ENCODE measurements around the gene ACLY. TPM values are rescaled to one million over a fixed set of nuclear protein-coding genes. Genes with fewer than 3 reads are reported as not detected.
A peak's percentile ranks its signal among the peaks of the same experiment; 100 is the strongest.

The ACLY gene
- total and polyA plus RNA-seq, 2 experiments from 2014 or later, result 119 to 439 TPM

GRCh38 chr17:41957869-41958439 lies 39.2 kb upstream of the ACLY start:
- H3K27ac Mint-ChIP-seq, result peak overlapping the region; percentile 68
- no peak overlapping the region for H2AFZ ChIP-seq
- no peaks in the 10 kb centered on the region for H4K20me1 ChIP-seq (replicated peaks; ENCODE audit: insufficient read depth)
- no peaks in the 10 kb centered on the region for H3K9me2 ChIP-seq (ENCODE audit: insufficient read depth)
- no peaks in the 10 kb centered on the region for H3K36me3 ChIP-seq (ENCODE audit: insufficient read depth)
- no peaks in the 10 kb centered on the region; the same call in 2 of the 3 replicates for H3K9me3 Mint-ChIP-seq
- peak overlapping the region; percentile 46 for H3K4me2 ChIP-seq
- no peak for TF ChIP-seq EZH2phosphoT487 (IDR thresholded peaks at IDR 0.05; ENCODE audit: unreplicated experiment)
- no peak for TF ChIP-seq POLR2AphosphoS5 (IDR thresholded peaks at IDR 0.05; ENCODE audit: low read depth)
- TF ChIP-seq REST (IDR thresholded peaks at IDR 0.05; ENCODE audit: unreplicated experiment), result no peak
- no peak for TF ChIP-seq ZNF462 (CRISPR knock-in tag; IDR thresholded peaks at IDR 0.05)
- TF ChIP-seq ZNF331 (CRISPR knock-in tag; IDR thresholded peaks at IDR 0.05; ENCODE audit: low read depth), result no peak
- TF ChIP-seq EZH2 (IDR thresholded peaks at IDR 0.05; ENCODE audit: low read depth, unreplicated experiment), result no peak
- no peak for TF ChIP-seq CREB1 (CRISPR knock-in tag; IDR thresholded peaks at IDR 0.05; ENCODE audit: low read depth)
- no peak for TF ChIP-seq ETS1 (IDR thresholded peaks at IDR 0.05)
- no peak for TF ChIP-seq CTCF (conservative IDR thresholded peaks at IDR 0.05; ENCODE audit: low read depth in 2 of 2)
- peak overlapping the region; percentile 16; the same call in 1 of the 3 replicates for H3K4me3 Mint-ChIP-seq
- ATAC-seq, result no peak
- H3K27me3 ChIP-seq (ENCODE audit: insufficient read depth), result no peaks in the 10 kb centered on the region
- peaks cover 19% of the 10 kb centered on the region for H3K4me1 ChIP-seq (ENCODE audit: insufficient read depth)
- H3K27me3 Mint-ChIP-seq (ENCODE audit: insufficient read depth, low read depth, poor library complexity), result peaks cover 12% of the 10 kb centered on the region
- peaks cover 10% of the 10 kb centered on the region; the same call in 1 of the 2 replicates for H3F3A ChIP-seq (replicated peaks; ENCODE audit: low read depth)
- no peak overlapping the region for H3K27ac ChIP-seq (ENCODE audit: low read depth)
- H3K36me3 Mint-ChIP-seq (ENCODE audit: low read depth), result peaks cover 10% of the 10 kb centered on the region; the same call in 1 of the 3 replicates
- DNase-seq (ENCODE audit: low spot score), result no peak
- no peaks in the 10 kb centered on the region for H3K79me2 ChIP-seq (replicated peaks; ENCODE audit: insufficient read depth)
- 0 out of 2 replicates have a peak overlapping the region, but pooled peaks have one; percentile 10 for H3K4me3 ChIP-seq
- peaks cover 24% of the 10 kb centered on the region for H3K4me1 Mint-ChIP-seq

All from GM23338 (cell line).